HG03571 (cell line): Measurements from ENCODE around the gene RAMP1.
"Not testable (repeated sequence)": the region's sequence is repeated elsewhere in the genome, so short reads cannot be mapped to it uniquely, and the experiment has no call there.

ENCODE experiments used
- ATAC-seq: cut with Tn5 transposase; IDR thresholded peaks from one replicate; pipeline ENCODE4 v1.9.1; 2021; ENCODE audit not compliant: unreplicated experiment

The RAMP1 gene

GRCh38 chr2:237859533-237860272 lies at the start of gene RAMP1:
TSS of gene RAMP1 (plus strand) at chr2:237859623. CDS start at chr2:237859676, 53 bp downstream.
- ATAC-seq, result no peak

GRCh38 chr2:237815637-237816036 lies 43.8 kb upstream of the RAMP1 start:
- no peak for ATAC-seq

- ATAC-seq, result no peak
These were observed 42.9 kb upstream of the RAMP1 start for GRCh38 chr2:237816531-237816930.

GRCh38 chr2:237818066-237818473 lies 41.4 kb upstream of the RAMP1 start:
- ATAC-seq, result no peak

GRCh38 chr2:237819231-237819630 lies 40.2 kb upstream of the RAMP1 start:
- no peak for ATAC-seq

GRCh38 chr2:237820421-237820820 lies 39.0 kb upstream of the RAMP1 start:
- ATAC-seq, result no peak

GRCh38 chr2:237823544-237823943 lies 35.9 kb upstream of the RAMP1 start:
- ATAC-seq, result no peak

- no peak for ATAC-seq
These were observed 35.3 kb upstream of the RAMP1 start for GRCh38 chr2:237824085-237824484.

GRCh38 chr2:237827421-237827987 lies 31.9 kb upstream of the RAMP1 start:
- no peak for ATAC-seq

- ATAC-seq, result no peak
These were observed 28.9 kb upstream of the RAMP1 start for GRCh38 chr2:237830522-237830921.

- no peak for ATAC-seq
These were observed 25.9 kb upstream of the RAMP1 start for GRCh38 chr2:237833546-237833945.

GRCh38 chr2:237835372-237835771 lies 24.1 kb upstream of the RAMP1 start:
- ATAC-seq, result no peak

- no peak for ATAC-seq
These were observed 18.4 kb upstream of the RAMP1 start for GRCh38 chr2:237841051-237841450.

- ATAC-seq, result not testable (repeated sequence)
These were observed 10.5 kb upstream of the RAMP1 start for GRCh38 chr2:237848940-237849339.

- ATAC-seq, result no peak
These were observed 5.1 kb upstream of the RAMP1 start for GRCh38 chr2:237854295-237854694.

GRCh38 chr2:237857791-237858190 lies 1.6 kb upstream of the RAMP1 start:
- no peak for ATAC-seq

- no peak for ATAC-seq
These were observed 935 bp upstream of the RAMP1 start for GRCh38 chr2:237858294-237859081.

GRCh38 chr2:237859082-237859433 lies 365 bp upstream of the RAMP1 start:
- ATAC-seq, result no peak

GRCh38 chr2:237860273-237860935 lies 981 bp downstream of the RAMP1 start:
- no peak for ATAC-seq

GRCh38 chr2:237861875-237862527 lies 2.6 kb downstream of the RAMP1 start:
- no peak for ATAC-seq

- ATAC-seq, result no peak
These were observed 3.1 kb downstream of the RAMP1 start for GRCh38 chr2:237862528-237862895.
